DMS153 (cell line): Measurements from ENCODE around the gene SH2D2A.

ENCODE experiments used
- DNase-seq: peaks from one replicate; lab custom pipeline; 2025; lab: John Stamatoyannopoulos, UW

SH2D2A gene

DNA sequence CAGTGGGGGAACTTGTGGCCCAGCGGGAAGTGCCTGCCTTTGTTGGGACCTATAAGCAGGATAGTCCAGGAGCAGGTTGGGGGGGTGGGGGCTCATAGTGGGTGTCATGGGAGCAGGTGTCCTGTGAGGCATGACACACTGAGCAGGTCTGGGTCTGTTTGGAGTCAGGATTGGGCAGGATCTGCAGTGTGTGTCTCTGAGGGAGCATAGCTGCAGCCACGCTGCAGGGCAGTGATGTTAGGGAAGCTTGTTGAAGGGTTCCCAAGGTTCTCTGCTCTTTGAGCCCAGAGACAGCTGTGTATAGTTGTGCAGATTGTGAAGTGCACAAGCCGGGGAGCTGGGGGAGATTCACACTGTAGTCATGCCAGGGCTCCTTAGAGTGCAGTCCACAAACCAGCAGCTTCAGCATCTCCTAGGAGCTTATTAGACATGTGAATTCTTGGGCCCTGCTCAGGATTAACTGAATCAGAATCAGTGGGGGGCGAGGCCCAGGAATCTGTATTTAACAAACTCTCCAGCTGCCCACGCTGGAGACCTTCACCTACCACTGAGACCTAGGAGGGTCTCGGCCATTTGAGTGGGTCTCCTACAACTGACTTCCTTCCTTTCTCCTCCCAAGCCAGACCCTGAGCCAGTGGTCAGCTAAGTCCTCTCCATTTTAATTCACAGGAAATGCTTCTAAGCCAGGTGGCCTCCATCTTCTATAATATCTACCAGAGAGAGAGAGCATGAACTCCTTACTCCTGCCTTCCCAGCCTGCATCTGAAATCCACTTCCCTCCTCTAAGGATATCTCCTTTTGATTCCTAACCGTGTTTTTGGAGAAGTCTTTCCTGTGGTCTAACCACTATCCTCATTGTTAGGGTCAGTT lies 31.2 kb upstream of the SH2D2A start:
- DNase-seq, result no peak

DNA sequence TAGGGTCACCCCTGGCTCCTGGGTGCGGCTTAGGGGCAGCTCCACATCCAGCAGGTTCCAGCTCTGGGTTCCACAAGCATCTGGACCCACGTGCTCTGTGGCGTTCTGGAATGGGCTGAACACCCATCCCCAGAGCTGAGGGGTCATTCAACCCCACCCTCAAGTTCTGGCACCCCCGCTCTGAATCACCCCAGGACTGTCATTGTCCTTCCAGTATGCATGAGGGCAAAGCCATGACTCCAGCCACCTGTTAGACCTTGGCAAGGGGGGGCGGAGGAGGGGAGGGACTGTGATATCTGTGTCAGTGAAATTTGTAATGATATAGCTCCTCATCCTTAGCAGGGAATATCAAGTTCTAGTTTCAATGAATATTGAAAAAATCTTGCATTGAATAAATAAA lies 30.0 kb upstream of the SH2D2A start:
- no peak for DNase-seq

DNA sequence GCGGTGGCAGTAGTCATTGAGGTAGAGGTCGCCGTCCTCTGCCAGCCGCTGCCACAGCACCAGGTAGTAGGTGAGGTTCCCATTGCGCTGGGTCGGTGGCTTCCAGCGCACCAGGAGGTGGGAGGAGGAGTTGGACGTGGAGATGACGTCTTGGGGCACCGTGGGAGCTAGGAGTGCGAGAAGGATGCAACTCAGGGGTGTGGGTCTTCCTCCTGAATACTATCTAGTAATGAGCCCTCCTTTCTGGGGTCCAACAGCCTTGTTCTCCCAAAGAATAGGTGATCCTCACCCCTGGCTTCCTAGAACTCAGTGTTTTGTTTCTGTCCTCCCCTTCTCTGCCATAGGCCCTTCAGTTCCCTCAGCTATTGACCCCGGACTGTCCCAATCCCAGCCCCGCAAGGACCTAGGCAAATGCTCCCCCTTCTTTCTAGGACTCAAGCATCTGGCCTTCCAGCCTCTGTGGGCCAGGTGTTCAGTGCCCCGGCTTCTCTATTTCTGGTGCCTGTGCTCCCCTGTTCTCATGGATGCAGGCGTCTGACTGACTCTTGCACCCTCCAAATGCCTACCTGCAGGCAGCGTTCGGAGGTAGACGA lies 29.4 kb upstream of the SH2D2A start:
- DNase-seq, result no peak

DNA sequence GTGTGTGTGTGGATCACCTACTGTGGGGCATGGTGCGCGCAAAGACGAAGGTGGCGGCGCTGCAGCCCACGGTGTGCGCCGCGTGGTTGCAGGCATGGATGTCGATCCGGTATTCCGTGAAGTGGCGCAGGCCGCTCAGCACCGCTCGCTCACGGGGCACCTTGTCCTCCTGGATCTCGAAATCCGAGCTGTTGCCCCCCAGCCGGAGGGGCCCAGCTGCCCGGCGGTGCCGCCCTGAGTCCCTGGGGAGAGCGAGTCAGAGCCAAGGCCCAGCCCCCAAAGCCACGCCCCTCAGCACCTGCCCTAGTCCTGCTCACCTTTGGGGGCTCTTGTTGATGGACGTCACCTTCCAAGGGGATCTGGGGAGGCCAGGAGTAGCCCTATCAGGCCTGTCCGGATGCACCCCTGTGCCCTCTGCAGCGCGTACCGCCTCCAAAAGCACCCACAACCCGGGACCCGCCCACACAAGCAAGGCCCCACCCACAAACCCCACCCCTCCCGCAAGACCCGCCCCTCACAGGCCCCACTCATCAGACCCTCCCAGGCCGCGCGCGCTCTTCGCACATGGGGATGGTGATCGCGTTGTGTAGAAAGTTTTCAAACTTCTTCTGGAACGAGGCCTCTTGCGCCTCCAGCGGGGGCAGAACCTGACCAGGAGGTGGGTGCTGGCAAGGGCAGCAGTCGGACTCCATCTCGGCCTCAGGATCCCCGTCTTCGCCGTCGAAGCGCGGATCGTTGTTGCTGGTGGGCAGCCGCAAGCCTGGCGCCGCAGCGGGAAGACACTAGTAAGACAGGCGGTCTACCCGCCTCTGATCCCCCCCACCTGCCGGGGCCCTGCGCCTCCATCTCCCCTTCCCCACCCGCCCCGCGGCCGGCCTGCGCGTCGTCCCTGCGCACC lies 28.7 kb upstream of the SH2D2A start:
- DNase-seq, result no peak

GRCh38 chr1:156844638-156845037 lies 28.0 kb upstream of the SH2D2A start:
- DNase-seq, result no peak

- no peak for DNase-seq
These were observed 27.5 kb upstream of the SH2D2A start for GRCh38 chr1:156844102-156844501.

- no peak for DNase-seq
These were observed 26.1 kb upstream of the SH2D2A start for GRCh38 chr1:156842618-156843300.

GRCh38 chr1:156841295-156841855 lies 24.7 kb upstream of the SH2D2A start:
- DNase-seq, result no peak

- no peak for DNase-seq
These were observed 24.2 kb upstream of the SH2D2A start for GRCh38 chr1:156840898-156841279.

GRCh38 chr1:156840186-156840897 lies 23.7 kb upstream of the SH2D2A start:
- no peak for DNase-seq

DNA sequence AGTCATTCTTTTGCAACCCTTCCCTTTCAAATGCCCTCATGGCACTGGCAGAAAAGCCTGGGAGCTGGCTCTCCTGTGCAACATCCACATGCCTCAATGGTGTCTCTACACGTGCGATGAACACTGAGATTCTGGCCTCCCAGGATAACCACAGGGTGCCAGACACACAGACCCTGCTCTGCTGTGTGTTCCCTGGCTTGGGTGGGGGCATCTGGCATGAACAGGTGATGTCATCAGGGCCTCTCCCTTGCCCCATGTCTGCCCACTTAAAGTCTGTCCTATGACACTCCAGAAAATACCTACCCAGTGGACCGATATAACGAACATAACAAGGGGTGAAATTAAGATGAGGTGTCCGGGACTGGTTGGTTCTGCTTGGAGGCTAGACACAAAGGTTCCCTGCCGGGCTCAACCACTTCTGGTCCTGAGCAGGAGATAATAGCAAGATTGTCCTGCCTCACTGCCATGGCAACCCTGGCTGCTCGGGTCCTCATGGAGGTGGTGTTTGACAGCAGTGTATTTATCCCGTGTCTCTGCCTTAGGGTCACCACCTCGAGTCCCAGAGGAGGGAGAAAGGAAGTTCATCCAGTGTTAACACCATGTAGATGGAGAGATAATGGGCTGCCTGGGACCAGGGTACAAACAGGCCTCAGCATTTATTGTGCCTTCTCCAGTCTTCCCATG lies 22.9 kb upstream of the SH2D2A start:
- DNase-seq, result no peak

DNA sequence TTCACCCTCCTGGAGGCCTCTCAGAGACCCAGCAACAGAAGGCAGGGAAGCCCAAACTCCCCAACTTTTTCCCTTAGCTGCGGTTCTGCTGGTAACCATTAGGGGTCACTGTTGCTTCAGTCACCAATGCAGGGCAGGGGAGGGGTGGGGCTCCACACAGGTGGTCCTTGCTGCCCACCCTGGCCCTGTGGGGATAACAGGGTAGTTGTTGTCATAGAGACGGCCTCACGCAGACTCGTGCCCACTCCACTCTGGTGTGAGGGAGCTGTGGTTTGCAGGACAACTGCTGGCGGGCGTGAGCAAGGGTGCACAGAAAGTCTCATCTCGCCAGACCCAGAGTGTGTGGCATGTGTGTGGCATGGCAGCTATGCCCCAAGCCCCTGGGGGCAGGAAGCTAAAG lies 22.3 kb upstream of the SH2D2A start:
- DNase-seq, result no peak

DNA sequence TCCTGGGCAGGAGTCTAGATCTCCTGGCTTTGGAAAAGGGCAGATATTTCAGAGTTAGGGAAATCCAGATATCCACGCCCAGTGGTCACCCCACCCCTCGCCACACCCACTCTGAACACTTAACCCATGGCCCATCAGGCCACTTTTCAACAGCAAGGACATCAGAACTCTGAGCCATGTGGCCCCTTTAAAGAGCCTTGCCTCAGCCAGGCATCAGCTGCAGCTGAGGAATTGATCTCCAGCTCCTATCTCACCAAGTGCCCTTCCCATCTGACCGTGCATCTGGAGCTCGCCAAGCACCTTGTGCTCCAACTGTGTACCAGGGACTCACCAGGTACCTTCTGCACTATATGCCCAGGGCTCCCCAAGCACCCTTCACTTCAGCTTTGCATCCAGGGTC lies 20.2 kb upstream of the SH2D2A start:
- DNase-seq, result no peak

GRCh38 chr1:156836041-156836654 lies 19.5 kb upstream of the SH2D2A start:
- no peak for DNase-seq

GRCh38 chr1:156834322-156834721 lies 17.7 kb upstream of the SH2D2A start:
- DNase-seq, result no peak

- DNase-seq, result no peak
These were observed 17.0 kb upstream of the SH2D2A start for GRCh38 chr1:156833603-156834002.

DNA sequence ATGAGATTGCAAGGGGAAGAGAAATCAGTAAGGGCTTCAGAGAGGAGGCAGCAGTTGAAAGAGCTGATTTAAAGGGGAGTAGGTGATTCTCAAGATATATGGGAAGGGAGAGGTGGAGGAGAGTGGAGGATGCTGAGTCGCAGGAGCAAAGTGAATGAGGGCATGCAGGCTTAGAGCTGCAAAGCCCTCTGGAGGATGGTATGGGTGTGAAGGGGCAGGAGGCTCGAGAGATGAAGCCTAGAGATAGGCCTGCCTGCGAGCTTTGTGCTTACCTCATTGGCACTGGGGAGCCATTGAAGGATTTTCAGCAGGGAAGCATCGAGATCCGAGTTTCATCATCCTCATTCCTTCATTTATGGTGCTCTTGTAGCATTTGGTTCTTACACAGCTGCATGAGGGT lies 15.8 kb upstream of the SH2D2A start:
- DNase-seq, result no peak

- peak; percentile 22 for DNase-seq
These were observed 11.9 kb upstream of the SH2D2A start for GRCh38 chr1:156828400-156829124.

GRCh38 chr1:156826630-156827029 lies 10.0 kb upstream of the SH2D2A start:
- DNase-seq, result no peak
